GM18505 (cell line): ENCODE measurements around the gene BCL6.

Experiments
- ATAC-seq: cut with Tn5 transposase; IDR thresholded peaks from one replicate; pipeline ENCODE4 v1.9.1; 2021; ENCODE audit not compliant: unreplicated experiment
- POLR2A ChIP-seq: IDR thresholded peaks from 4 replicates; pipeline ENCODE4 v1.6.1; 2011; ENCODE audit warnings: borderline replicate concordance; ENCODE audit not compliant: insufficient read depth, insufficient read length; ENCODE audit errors: extremely low read depth

Gene BCL6

DNA sequence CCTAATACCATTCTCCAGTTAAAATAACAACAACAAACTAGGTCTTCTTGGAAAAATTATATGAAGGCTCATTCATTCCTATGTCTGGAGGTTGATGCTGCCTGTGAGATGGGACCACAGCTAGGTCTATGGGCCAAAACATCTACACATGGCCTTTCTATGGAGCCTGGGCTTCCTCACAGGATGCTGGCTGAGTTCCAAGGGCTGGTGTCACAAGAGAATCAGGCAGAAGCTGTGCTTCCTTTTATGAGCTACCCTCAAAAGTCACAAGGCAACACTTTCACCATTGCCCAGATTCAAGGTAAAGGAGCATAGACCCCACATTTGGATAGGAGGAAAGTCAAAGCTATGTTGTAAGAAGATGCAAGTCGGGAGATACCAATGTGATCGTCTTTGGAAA, 38.3 kb downstream of the BCL6 start:
- ATAC-seq = no peak
- no peak for TF ChIP-seq POLR2A

DNA sequence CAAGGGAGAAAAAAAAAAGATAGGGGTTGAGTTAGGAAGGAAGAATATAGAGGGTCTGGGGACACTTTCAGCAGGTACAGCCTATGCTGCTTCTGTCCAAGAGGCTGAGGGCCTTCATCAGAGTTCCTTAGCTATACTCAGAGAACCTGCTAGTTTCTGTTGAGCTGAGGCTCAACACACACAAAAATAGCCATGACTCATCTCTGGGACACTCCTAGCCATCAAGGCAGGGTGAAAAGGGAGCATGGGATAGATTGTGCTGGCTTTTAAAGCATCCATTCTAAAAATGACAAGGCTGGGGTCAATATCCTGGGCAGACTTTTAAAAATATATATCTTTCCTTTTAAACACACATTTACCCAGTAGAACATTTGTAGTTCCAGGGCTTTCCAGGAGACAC, 40.1 kb downstream of the BCL6 start:
- no peak for ATAC-seq

DNA sequence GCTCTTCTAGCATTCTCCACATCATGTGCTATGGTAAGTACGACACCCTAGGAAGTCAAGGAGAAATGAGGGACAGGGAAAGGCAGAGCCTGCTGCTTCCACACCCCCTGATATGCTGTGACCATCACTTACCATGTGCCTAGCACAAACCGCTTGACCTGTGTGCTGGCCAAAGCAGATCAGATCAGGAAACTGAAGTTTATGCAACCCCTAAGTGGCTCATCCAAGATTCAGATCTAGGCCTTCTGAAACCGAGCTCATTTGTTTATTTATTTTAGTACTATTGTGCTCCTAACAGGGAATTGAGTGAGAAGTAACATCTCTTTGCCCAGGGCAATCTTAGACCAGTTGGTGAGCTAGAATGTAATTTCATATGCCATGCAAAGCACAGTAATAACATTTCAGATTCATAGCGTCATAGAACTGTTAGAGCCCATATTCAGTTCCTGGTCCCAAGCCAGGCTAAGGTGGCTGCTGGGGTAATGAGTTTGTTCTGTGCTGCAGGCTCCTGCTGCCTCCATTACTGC, 42.7 kb downstream of the BCL6 start, which contains the start of gene RTP2:
Gene RTP2, minus strand, starts transcription at position 51 of the 527 bp plus-strand sequence. CDS start 429 bp downstream, outside the sequence.
- no peak for TF ChIP-seq POLR2A
- no peak for ATAC-seq

More for the DNA sequence above, 40.1 kb downstream of the BCL6 start:
- TF ChIP-seq POLR2A = no peak

- no peak for TF ChIP-seq POLR2A
- ATAC-seq = no peak
These were observed 45.0 kb downstream of the BCL6 start for GRCh38 chr3:187700249-187700648.

GRCh38 chr3:187698499-187699399, 46.5 kb downstream of the BCL6 start:
- TF ChIP-seq POLR2A = no peak
- ATAC-seq = no peak

DNA sequence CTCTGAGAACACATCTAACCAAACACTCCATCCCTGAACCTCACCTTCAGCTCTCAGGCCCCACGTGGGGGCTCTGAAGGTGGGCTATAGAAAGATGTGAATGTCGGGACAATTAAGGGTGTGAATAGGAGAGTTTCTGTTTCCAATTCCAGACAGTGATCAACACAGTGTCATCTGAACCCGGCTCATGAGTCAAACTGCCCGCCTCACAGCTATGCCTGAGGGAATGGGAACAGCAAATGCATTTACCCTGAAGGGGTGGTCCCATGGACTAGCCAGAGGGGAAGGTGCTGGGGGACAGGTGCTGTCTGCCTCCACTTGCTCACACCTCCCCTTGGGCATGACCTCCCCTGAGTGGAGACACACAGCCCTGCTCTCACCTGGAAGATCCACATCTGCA, 49.2 kb downstream of the BCL6 start:
- TF ChIP-seq POLR2A = no peak
- no peak for ATAC-seq

- ATAC-seq = no peak
- TF ChIP-seq POLR2A = no peak
These were observed 49.8 kb downstream of the BCL6 start for GRCh38 chr3:187695449-187695848.

DNA sequence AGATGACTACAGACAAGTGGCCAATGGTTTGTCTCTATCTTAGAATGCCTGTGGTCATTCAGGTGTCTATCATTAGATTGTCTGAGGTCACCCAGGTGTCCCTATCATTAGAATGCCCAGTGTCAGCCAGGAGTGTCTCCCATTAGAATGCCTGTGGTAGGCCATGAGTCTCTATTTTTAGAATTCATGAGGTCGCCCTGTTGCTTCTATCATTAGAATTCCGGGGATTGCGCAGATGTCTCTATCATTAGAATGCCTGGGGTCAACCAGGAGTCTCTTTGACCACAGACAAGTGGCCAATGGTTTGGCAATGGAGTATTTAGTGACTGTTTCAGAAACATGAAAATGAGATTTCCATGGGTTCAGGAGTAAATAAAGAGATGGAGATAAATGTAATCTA, 50.5 kb downstream of the BCL6 start:
- no peak for ATAC-seq
- TF ChIP-seq POLR2A = no peak

DNA sequence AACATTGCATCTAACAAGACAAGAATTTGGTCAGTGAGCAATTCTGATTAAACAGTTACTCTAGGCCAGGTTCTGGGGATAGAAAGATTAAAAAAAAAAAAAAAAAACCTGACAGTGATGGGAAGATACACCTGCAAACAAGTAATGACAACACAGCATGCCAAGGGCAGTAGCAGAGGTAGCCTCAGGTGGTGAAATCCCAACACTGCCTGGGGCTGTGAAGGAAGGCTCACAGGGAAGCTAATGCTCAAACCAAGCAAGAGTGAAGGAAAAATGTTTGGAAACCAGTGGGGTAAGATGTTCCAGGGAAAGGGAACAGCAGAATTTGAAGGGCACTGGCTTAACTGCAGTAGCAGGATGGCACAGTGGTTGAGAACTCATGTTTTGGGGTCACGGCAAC, 51.8 kb downstream of the BCL6 start:
- ATAC-seq = no peak

DNA sequence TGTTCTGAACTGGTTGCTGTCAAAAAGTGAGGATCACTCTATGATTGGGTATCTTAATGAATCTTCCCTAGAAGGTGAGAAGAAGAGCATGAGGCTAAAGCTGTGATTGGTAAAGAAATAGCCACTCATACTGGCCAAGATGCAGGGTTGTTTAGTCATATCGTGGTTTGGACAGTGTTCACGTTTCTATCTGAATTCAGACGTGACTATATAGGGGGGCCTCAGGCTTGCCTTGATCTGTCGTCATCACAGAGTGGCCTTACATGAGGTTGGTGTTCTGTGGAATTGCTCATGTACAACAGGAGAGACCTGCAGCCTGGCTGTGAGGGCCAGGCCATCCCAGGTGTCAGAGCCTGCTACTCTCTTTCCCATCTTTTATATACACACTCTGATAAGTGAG, 55.3 kb downstream of the BCL6 start:
- TF ChIP-seq POLR2A = no peak

More for the DNA sequence above, 51.8 kb downstream of the BCL6 start:
- no peak for TF ChIP-seq POLR2A

DNA sequence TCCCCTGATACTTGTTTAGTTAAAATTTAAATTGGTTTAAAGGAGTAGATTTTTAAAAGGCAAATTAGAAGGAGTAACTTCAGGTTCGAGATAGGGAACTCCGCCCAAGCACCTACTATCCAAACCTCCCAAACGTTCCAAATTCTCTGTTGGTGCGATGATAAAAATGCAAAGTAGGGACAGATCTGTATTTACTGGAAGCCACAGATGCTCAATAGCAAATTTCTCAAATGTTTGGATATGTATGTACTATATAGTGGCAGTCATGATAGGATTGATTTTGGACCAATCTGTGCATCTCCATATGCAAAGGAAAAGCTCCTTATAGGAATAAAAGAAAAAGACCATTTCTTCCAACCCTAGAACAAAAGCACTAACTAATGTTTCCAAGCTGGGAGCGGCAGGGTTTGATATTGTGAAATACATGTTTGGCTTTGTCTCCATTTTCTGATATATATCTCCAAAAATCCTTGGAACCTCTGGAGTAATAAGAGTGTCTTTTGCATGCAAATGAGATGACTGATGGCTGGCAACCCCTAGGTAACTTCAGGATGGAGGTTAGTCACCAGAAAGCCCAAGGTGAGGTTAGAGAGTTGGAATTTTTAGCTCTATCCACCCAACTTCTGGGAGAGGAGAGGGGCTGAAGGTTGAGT, 58.5 kb downstream of the BCL6 start:
- no peak for ATAC-seq
- no peak for TF ChIP-seq POLR2A

More for the DNA sequence above, 55.3 kb downstream of the BCL6 start:
- no peak for ATAC-seq

GRCh38 chr3:187685948-187686347, 59.3 kb downstream of the BCL6 start:
- no peak for ATAC-seq
- TF ChIP-seq POLR2A = no peak

- no peak for TF ChIP-seq POLR2A
- no peak for ATAC-seq
These were observed 60.4 kb downstream of the BCL6 start for GRCh38 chr3:187684880-187685279.
